GM19328 (cell line): ENCODE results near the gene PLAGL2.
"Not testable (repeated sequence)": the region's sequence is repeated elsewhere in the genome, so short reads cannot be mapped to it uniquely, and the experiment has no call there.

Experiments
- ATAC-seq: cut with Tn5 transposase; IDR thresholded peaks from one replicate; pipeline ENCODE4 v1.9.1; 2021; ENCODE audit warnings: mild to moderate bottlenecking, moderate library complexity; ENCODE audit not compliant: unreplicated experiment

Gene PLAGL2

DNA sequence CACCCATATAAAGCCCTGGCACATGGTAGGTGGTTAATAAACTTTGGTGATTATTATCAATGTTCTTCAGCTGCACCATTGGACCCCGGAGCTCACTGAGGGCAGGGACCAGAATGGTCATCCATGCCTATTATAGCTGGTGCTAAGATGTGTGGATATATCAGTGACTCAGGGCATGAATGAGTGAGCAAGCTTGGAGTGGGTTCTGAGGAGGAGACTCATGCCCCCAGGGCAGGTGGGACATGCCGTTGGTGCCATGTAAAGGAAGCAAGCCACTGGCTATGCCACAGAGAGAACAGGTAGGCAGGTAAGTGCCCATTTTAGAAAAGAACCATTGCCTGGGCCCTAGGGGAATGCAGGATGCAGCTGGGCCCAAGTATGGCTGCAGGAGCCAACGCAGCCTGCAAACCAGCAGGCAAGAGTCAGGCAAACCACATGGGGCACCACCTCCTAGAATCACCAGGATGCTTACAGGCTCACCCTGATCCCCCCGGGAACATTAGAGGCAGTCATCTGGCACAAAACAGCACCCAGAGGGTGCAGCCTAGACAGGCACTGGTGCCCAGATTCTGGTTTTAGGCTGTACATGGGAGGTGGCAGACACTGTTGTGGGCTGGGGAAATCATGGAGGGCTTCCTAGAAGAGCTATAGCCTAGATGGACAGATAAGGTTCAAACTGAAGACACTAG is 23.5 kb downstream of the PLAGL2 start:
- no peak for ATAC-seq

DNA sequence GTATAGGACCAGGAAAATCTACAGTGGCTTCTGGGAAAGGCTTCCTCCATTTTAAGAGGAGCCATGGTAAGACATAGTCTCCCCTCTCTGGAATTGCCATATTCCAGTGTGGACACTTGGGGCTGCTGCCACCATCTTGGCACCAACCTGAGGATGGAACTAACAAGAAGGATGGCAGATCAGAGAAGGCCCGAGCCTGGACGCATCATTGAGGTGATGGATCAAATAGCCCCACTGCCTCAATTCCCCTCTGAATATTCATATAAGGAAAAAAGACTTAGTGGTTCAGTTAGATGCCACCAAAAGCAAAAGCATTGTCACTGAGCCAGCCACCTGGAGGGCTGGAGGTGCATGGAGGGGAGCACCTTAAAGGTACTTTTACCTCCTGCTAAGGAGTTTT is 25.9 kb downstream of the PLAGL2 start:
- ATAC-seq = no peak

DNA sequence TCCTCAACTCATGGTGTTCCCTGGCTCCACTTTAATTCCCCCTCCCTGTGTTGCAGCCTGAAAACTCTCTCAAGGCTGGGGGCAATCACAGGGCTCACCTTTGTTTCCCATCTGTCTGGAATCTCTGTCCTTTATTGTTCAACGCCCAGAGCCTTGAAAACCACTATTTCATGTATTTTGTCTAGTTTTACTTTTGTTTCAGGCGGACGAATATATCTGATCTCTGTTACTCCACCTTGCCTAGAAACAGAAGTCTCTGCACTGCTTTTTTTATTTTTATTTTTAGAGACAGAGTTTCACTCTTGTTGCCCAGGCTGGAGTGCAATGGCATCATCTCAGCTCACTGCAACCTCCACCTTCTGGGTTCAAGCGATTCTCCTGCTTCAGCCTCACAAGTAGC is 27.6 kb downstream of the PLAGL2 start:
- ATAC-seq = no peak

DNA sequence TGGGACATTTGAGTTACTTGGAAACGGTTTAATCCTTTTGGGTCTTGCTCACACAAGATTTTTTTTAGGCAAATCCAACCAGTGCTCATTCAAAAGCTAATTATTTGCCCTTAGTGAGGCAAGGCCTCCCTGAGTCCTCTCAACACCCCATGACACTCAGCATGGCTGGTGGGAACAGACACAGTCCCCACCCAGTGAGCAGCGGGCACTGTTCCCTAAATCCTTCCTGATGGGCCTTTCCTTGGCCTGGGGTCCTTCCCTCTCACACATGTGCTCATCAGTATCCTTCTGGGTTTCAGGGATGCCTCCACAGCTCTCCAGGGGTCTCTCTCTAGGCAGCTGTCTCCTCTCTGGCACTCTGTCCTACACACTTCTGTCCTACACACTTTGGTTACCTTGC is 28.0 kb downstream of the PLAGL2 start:
- ATAC-seq = no peak

DNA sequence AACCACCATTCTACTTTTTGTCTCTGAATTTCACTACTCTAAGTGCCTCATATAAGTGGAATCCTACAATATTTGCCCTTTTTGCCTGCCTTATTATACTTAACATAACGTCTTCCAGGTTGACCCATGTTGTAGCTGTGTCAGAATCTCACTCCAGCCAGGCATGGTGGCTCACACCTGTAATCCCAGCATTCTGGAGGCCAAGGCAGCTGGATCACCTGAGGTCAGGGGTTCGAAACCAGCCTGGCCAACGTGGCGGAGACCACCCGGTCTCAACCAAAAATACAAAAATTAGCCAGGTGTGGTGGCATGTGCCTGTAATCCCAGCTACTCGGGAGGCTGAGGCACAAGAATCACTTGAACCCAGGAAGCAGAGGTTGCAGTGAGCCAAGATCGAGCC is 29.8 kb downstream of the PLAGL2 start:
- ATAC-seq = not testable (repeated sequence)

DNA sequence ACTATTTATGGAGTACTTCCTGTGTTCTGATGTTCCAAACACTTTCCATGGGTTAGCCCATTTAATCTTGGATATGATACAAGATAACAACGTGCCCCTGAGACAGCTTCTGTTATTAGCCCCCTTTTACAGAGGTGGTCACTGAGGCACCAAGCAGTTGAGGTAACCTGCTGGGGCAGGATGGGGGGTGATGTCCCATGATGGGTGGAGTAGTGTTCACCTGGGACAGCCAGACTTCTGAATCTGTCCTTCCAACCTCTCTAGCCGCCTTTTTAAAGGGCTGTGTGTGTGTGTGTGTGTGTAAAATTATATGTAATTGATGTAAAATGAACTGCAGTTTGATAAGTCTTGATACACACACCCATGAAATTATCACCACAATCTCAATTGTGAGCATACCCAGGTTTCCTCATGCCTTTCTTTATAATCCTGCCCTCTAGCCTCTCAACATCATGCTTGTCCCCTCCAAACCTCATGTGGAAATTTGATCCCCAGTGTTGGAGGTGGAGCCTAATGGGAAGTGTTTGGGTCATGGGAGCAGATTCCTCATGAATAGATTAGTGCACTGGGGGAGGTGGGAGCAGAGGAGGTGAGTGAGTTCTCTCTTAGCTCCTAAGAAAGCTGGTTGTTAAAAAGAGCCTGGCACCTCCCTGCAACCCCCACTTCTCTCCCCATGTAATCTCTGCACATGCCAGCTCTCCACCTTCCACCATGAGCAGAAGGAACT is 39.2 kb downstream of the PLAGL2 start:
- no peak for ATAC-seq

DNA sequence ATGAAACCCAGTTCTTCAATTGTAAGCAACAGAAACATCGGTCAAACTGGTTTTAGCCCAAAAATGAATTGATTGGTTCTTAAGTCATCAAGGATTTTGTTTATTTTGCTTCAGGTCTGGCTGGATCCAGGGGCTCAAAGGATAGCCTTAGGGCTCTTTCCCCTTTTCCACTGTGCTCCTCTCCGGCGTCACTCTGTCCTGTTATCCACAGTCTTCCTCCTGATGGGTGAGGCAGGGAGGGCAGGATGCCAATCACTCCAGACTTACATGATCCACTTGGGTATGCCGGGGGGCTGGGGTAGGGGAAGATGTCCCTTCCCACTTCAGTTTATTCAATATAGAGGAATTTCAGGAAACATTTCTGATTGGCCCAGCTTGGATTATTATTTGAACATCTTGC is 40.0 kb downstream of the PLAGL2 start:
- ATAC-seq = no peak

DNA sequence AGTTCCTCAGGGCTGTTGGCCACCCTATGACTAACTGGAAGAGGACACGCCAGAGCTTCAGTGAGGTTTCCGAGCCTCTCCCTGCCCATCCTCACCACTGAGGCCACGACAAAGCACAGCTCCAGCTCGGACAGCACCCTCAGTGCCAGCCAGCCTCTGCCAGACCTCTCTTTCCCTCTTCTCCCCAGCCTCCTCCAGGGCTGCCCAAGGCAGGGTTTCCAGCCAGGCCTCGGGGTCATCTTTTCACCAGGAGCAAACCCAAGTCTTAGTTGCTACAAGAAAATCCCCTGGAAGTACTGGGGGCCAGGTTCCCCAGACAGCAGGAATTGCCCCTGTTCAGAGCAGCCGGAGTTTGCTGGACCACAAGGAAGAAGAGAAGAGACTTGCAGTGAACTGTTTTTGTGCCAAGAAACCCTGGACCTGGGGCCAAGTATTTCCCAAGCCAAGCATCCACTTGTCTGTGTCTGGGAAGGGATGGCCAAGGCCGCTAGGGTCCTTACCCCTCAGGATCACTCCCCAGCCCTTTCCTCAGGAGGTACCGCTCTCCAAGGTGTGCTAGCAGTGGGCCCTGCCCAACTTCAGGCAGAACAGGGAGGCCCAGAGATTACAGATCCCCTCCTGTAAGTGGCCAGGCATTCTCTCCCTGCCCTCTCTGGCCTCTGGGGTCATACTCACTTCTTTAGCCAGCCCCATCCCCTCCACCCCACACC is 41.6 kb downstream of the PLAGL2 start:
- ATAC-seq = no peak

DNA sequence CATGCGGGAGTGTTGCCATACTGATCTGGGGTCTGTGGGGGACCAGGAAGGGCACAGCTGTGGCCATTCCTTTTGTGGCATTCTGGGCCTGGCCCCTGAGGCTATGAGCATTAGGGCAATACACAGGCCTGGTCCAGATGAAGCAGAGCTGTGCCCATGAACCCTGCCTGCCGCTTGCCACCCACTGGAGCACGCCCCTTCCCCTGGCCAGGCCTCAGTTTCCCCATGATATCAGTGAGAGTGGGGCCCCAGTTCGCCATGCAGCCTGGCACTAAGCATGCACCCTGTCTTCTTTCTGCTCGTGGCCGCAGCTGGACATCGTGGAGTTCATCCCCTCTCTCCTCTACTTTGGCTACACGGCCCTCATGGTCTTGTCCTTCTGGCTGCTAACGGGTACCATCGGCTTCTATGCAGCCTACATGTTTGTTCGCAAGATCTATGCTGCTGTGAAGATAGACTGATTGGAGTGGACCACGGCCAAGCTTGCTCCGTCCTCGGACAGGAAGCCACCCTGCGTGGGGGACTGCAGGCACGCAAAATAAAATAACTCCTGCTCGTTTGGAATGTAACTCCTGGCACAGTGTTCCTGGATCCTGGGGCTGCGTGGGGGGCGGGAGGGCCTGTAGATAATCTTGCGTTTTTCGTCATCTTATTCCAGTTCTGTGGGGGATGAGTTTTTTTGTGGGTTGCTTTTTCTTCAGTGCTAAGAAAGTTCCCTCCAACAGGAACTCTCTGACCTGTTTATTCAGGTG is 42.4 kb downstream of the PLAGL2 start:
- ATAC-seq = no peak

DNA sequence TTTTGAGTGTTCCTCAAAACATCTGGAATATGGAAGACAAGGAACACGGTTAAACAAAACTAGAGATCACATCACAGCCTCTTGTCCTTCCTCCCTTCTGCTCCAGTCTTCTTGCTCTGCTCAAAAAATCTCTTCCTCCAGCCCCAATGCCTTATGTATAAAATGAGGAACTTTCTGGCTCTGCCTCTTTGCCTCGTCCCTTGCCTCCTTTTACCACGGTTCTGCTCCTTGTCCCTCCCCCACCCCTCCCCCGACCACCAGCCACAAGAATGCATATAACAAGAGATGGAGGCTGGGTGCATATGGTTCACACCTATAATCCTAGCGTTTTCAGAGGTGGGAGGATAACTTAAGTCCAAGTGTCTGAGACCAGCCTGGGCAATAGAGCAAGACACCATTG is 43.6 kb downstream of the PLAGL2 start:
- ATAC-seq = no peak

DNA sequence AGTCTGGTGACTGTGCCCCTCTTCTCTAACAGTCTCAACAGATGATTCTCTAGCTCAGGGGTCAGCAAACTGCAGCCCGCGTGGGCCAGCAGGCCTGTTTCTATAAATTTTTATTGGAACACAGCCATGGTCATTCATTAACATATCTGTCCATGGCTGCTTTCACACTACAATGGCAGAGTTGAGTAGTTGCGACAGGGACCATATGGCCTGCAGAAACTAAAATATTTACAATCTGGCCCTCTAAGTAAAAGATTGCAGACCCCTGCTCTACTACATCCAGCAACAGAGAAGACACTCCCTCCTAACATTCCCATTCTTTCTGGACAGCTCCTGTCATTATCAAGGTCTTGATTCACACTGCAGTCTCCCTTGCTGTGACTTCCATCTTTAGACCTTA is 45.2 kb downstream of the PLAGL2 start:
- ATAC-seq = no peak

DNA sequence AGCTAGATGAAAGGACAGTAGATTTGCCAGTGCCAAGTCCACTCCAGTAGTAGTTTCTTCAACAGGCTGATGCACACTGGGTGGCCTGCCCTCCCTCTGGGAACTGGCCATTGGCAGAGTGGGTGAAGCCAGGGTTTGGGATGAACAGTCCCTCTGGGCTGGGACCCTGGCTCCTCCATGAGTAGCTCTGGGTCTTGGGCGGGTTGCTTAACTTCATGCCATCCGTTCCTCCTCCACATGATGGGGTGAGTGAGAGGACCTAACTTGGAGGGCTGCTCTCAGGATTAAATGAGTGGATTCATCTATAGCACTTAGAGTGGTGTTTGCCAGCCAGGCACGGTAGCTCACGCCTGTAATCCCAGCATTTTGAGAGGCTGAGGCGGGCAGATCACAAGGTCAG is 47.2 kb downstream of the PLAGL2 start:
- no peak for ATAC-seq

DNA sequence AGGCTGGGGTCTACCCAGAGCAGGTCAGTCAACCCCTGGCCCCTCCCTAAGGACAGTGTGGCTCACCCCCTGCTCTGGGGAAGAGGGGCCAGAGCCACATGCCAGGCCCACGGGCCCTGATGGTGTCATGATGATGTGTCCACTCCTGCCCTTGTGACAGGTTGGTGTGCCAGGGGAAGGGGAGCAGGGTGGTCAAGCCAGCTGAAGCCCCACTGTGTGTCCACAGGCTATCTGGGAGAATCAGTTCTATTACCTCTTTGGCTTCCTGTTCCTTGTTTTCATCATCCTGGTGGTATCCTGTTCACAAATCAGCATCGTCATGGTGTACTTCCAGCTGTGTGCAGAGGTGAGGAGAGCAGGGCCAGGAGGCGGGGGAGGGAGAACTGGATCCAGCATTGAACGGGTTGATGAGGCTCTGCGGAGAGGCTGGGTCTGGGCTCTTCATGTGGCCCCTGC is 47.7 kb downstream of the PLAGL2 start:
- ATAC-seq = no peak

DNA sequence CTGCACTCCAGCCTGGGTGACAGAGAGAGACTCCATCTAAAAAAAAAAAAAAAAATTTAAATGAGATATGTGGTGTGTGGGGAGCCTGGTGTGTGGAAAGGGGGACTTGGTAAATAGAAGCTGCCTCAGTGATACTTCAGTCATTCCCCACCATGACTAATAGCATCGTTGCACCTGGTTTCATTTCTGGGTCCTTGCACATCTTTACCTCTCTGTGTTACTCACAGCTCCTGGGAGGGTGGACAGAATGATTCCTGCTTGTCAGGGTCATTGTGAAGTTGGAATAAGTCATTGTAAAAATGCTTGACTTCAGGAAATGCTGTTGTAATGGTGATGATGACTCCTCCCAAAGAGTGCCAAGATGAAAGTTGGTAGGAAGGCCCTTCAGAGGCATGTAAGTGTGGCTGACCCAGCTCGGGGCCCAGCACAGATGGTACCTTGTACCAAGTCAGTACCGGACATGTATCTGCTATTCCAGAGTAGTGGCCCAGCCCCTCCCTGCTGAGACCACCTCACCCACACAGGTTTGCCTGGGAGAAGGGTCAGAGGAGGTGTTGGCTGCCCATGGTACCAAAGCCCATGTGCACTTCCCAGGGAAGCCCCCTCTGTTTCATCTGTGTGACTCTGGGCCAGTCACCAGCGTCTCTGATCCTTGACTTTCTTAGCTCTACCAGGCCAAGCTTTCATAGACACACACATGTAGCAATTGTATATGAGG is 48.4 kb downstream of the PLAGL2 start:
- ATAC-seq = no peak

DNA sequence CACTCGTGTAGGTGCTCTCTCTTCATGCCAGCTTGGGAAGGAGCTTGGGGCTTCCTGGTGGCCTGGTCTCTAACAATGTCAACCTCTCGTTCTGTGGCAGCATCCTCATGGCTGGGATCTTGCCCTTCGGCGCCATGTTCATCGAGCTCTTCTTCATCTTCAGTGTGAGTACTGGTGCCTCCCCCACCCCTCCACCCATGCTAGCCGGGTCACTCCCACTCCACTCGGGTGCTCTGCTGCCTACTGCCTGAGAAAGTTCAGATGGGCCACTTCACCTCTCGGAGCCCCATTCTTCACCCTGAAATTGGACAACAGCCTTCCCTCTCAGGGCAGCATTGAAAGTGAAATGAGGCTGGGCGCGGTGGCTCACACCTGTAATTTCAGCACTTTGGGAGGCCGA is 49.2 kb downstream of the PLAGL2 start:
- no peak for ATAC-seq

DNA sequence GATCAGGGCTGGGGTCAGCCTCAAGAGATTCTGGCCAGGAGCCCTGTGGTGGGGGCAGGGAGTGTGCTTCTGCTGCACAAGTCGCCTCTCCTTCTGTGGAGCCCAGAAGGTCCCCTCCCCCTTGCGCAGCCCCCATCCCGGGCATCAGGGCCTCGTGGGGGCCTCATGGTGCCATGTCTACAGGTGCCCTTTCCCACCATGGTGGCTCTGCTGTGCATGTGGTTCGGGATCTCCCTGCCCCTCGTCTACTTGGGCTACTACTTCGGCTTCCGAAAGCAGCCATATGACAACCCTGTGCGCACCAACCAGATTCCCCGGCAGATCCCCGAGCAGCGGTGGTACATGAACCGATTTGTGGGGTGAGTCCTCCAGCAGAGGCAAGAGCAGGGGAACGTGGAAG is 49.9 kb downstream of the PLAGL2 start:
- no peak for ATAC-seq

DNA sequence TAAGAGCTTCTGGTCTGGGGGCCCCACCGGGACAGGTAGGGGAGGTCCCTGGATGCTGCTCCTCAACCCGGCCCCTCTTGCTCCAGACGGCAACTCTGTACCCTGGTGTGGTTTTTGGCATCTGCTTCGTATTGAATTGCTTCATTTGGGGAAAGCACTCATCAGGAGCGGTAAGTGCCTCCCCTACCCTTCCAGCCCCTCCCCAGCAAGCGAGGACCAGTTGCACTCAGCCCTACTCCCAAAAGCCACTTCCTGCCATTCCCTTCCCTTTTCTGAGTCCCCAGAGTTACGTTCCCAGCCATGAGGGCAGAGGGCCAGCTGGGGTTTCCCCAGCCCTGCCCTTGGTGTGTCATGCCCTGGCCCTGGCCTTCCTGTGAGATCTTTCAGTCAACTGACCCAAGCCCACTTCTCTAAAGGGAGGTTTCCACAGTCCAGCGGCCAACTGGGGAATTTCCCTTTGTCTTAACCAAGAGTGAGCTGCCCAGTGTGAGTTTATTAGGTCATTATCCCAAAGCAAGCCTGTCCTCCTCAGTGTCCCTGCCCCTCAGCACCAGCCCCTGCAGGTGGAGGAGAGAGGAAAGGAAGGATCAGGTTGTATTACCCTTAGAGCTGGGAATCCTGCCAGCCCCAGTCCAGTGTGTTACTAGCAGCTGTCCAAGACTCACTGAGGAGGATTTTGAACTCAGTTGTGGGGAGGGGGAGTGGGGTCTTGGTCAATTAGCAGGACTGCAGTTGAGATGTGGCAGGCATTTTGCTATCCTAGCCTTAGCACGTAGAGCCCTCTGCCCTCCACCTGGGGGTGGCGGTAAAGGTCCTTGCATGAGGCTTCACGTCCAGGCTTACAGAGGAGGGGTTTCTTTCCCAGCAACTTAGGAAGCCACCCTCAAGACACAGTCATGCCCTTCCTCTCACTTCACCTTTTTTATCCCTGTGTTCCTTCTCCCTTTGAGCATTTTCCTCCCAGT is 52.2 kb downstream of the PLAGL2 start:
- no peak for ATAC-seq

DNA sequence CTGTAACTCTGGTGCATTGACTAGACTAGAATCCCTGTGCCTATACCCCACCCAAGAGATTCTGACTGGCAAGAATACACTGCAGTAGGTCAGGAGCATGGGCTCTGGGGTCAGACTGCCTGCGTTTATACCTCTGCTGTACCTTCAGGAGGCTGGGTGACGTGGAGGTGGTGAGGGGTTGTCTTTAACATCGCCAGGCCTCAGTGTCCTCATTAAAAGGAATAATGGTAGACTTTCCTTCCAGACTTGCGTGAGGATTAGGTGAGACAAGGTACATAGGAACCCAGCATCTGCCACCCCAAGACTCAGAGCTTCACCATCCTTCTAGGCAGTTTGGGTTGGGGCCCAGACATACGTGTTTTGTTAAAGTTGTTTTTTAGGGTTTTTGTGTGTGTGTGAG is 53.8 kb downstream of the PLAGL2 start:
- ATAC-seq = no peak

DNA sequence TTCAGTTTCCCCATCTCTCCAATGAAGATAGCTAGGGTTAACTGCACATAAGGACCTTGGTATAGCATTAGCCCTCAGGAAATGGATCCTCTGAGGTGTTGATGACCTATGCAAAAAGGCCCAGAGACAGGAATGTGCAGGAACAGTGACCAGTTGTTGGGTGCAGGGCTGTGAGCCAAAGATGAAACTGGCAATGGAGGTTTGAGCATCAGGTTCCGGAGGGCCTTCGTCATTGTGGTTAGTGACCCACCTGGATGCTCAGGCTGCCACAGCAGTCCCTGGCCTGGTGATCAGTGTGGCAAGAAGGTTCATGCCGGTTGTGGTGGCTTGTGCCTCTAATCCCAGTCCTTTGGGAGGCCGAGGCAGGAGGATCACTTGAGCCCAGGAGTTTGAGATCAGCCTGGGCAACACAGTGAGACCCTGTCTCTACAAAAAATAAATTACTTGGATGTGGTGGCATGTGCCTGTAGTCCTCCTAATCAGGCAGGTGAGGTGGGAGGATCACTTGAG is 54.3 kb downstream of the PLAGL2 start:
- ATAC-seq = no peak
